Hematopoietic multipotent progenitor cell treated with erythropoietin and hydrocortisone succinate and interleukin-3 and kit ligand, for 17 days (in vitro differentiated cells): ENCODE measurements around the gene AKT1.

Source experiments
- DNase-seq: peaks from one replicate; pipeline ENCODE4 v3.0.0-alpha.2; 2015; ENCODE audit warnings: low spot score

AKT1 gene

GRCh38 chr14:104723651-104724406 lies 71.7 kb downstream of the AKT1 start, which contains the start of gene ADSS1:
ADSS1 (plus strand) TSS chr14:104724229; CDS start chr14:104724271, 42 bp downstream.
- peak; percentile 75 for DNase-seq

- DNase-seq, result no peak
These were observed 72.5 kb downstream of the AKT1 start for GRCh38 chr14:104722938-104723650.

- DNase-seq, result no peak
These were observed 73.8 kb downstream of the AKT1 start for GRCh38 chr14:104721505-104722431.
